ENCODE data around the gene FAM171A1. TPM values are rescaled to one million over a fixed set of nuclear protein-coding genes. Genes with fewer than 3 reads are reported as not detected.

The FAM171A1 gene
- total RNA-seq, 2 donors from 2014 or later = 36.5 to 39.0 TPM

- TF ChIP-seq, protein P1, sequence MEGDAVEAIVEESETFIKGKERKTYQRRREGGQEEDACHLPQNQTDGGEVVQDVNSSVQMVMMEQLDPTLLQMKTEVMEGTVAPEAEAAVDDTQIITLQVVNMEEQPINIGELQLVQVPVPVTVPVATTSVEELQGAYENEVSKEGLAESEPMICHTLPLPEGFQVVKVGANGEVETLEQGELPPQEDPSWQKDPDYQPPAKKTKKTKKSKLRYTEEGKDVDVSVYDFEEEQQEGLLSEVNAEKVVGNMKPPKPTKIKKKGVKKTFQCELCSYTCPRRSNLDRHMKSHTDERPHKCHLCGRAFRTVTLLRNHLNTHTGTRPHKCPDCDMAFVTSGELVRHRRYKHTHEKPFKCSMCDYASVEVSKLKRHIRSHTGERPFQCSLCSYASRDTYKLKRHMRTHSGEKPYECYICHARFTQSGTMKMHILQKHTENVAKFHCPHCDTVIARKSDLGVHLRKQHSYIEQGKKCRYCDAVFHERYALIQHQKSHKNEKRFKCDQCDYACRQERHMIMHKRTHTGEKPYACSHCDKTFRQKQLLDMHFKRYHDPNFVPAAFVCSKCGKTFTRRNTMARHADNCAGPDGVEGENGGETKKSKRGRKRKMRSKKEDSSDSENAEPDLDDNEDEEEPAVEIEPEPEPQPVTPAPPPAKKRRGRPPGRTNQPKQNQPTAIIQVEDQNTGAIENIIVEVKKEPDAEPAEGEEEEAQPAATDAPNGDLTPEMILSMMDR (conservative IDR thresholded peaks at IDR 0.05) = no peak
- Histone ChIP-seq H3K9me3 (ENCODE audit: control insufficient read depth, low read length) (no peaks in the 10 kb centered on the region), H3K4me1 (ENCODE audit: control insufficient read depth, insufficient read depth, low read length) (peaks cover under 1% of the 10 kb centered on the region), H3K36me3 (ENCODE audit: control insufficient read depth, insufficient read depth, low read length) (no peaks in the 10 kb centered on the region), H3K9ac (ENCODE audit: extremely low read depth, low read length, poor library complexity, severe bottlenecking) (no peak overlapping the region), H3K27ac (ENCODE audit: low read depth, low read length) (no peak overlapping the region), H3K27me3 (ENCODE audit: control insufficient read depth, insufficient read depth, low read length, poor library complexity, severe bottlenecking) (no peaks in the 10 kb centered on the region), H3K4me3 (ENCODE audit: low read length) (no peak overlapping the region)
- 97% methylated on average over 6 to 10 of the region's 10 CpGs for WGBS, 2 experiments (ENCODE audit: insufficient coverage in 1 of 2, insufficient read length in 1 of 2)
- Mint-ChIP-seq H3K27me3 (ENCODE audit: insufficient read depth) (peaks cover 2% of the 10 kb centered on the region), H3K4me1 (peaks cover 20% of the 10 kb centered on the region), H3K36me3 (ENCODE audit: low read depth) (no peaks in the 10 kb centered on the region), H3K4me3 (no peak overlapping the region), H3K27ac (no peak overlapping the region), H3K9me3 (no peaks in the 10 kb centered on the region)
- no peak for DNase-seq
Measured at GRCh38 chr10:15309221-15309620, 61.9 kb downstream of the FAM171A1 start.

DNA sequence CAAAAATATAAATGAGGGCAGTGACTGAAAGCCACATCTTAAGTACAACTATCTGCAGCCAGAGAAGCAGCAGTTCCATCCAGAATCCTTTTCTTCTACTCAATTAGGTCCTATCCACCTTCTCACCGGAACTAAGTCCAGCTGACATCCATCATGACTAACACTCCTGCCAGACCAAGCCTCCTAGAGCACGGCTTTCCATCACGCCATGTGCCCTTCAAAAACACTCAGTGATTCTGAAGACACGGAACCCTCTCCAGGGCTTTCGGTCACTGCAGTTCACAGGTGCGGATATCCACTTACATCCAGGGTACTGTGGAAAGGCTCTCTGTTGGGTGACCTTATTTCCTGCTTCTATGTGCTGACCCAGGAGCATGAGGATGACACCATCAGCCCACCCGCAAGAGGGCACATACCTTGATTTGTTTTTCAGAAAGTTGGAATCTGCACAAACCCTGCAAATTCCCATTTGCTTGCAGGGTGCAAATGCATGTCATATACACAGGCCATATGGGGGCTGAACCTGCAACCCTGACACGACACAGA is 64.3 kb downstream of the FAM171A1 start:
- peak overlapping the region; percentile 30 for H3K27ac Mint-ChIP-seq
- H3K9me3 ChIP-seq (ENCODE audit: control insufficient read depth, low read length) = no peaks in the 10 kb centered on the region
- no peaks in the 10 kb centered on the region for H3K4me1 ChIP-seq (ENCODE audit: control insufficient read depth, insufficient read depth, low read length)
- H3K36me3 ChIP-seq (ENCODE audit: control insufficient read depth, insufficient read depth, low read length) = no peaks in the 10 kb centered on the region
- TF ChIP-seq, protein P1 (conservative IDR thresholded peaks at IDR 0.05) = no peak
- no peaks in the 10 kb centered on the region for H3K9me3 Mint-ChIP-seq
- no peak overlapping the region for H3K4me3 ChIP-seq (ENCODE audit: low read length)
- no peaks in the 10 kb centered on the region for H3K27me3 ChIP-seq (ENCODE audit: control insufficient read depth, insufficient read depth, low read length, poor library complexity, severe bottlenecking)
- H3K36me3 Mint-ChIP-seq (ENCODE audit: low read depth) = peaks cover 1% of the 10 kb centered on the region
- H3K27me3 Mint-ChIP-seq (ENCODE audit: insufficient read depth) = no peaks in the 10 kb centered on the region
- WGBS, 2 experiments (ENCODE audit: insufficient coverage in 1 of 2, insufficient read length in 1 of 2) = 94% methylated on average over 8 of the region's 8 CpGs
- DNase-seq = no peak
- no peak overlapping the region for H3K9ac ChIP-seq (ENCODE audit: extremely low read depth, low read length, poor library complexity, severe bottlenecking)
- H3K4me1 Mint-ChIP-seq = peaks cover 8% of the 10 kb centered on the region
- H3K27ac ChIP-seq (ENCODE audit: low read depth, low read length) = no peak overlapping the region
- H3K4me3 Mint-ChIP-seq = no peak overlapping the region

DNA sequence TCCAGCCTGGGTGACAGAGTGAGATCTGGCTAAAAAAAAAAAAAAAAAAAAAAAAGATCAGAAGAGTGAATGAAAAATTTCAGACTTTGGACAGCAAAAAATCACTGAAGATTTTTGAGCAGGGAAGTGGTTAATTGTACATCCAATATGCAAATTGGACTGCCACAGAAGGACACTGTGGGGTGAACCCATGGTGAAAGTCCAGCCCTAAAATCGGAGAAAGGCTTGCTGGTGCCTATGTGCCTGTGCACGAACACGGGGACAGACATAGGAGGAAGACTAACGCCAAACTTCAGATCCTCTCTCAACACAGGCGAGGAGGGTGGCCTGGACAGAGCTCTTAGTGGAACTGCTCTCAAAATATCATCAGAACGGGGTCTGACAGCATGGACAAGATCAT is 65.5 kb downstream of the FAM171A1 start:
- Mint-ChIP-seq H3K27ac (no peak overlapping the region), H3K27me3 (ENCODE audit: insufficient read depth) (no peaks in the 10 kb centered on the region), H3K9me3 (no peaks in the 10 kb centered on the region), H3K4me3 (no peak overlapping the region), H3K4me1 (no peaks in the 10 kb centered on the region), H3K36me3 (ENCODE audit: low read depth) (peaks cover 1% of the 10 kb centered on the region)
- no peak overlapping the region for H3K9ac ChIP-seq (ENCODE audit: extremely low read depth, low read length, poor library complexity, severe bottlenecking)
- TF ChIP-seq, protein P1 (conservative IDR thresholded peaks at IDR 0.05) = no peak
- H3K4me3 ChIP-seq (ENCODE audit: low read length) = no peak overlapping the region
- H3K27ac ChIP-seq (ENCODE audit: low read depth, low read length) = no peak overlapping the region
- no peaks in the 10 kb centered on the region for H3K36me3 ChIP-seq (ENCODE audit: control insufficient read depth, insufficient read depth, low read length)
- no peaks in the 10 kb centered on the region for H3K4me1 ChIP-seq (ENCODE audit: control insufficient read depth, insufficient read depth, low read length)
- no peaks in the 10 kb centered on the region for H3K27me3 ChIP-seq (ENCODE audit: control insufficient read depth, insufficient read depth, low read length, poor library complexity, severe bottlenecking)
- WGBS, 2 experiments (ENCODE audit: insufficient coverage in 1 of 2, insufficient read length in 1 of 2) = 94% methylated on average over 5 to 6 of the region's 6 CpGs
- DNase-seq = no peak
- H3K9me3 ChIP-seq (ENCODE audit: control insufficient read depth, low read length) = no peaks in the 10 kb centered on the region
